AG20443 (cell line): ENCODE measurements around the gene MCUB.
"Not testable (repeated sequence)": the region's sequence is repeated elsewhere in the genome, so short reads cannot be mapped to it uniquely, and the experiment has no call there.

Source experiments
- DNase-seq: peaks from one replicate; pipeline ENCODE4 v3.0.0; 2012; ENCODE audit warnings: low spot score, mixed read lengths

Gene MCUB

DNA sequence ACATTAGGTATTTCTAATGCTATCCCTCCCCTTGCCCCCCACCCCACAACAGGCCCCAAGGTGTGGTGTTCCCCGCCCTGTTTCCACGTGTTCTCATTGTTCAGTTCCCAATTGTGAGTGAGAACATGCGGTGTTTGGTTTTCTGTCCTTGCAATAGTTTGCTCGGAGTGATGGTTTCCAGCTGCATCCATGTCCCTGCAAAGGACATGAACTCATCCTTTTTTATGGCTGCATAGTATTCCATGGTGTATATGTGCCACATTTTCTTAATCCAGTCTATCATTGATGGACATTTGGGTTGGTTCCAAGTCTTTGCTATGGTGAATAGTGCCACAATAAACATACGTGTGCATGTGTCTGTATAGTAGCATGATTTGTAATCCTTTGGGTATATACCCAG lies 20.0 kb downstream of the MCUB start:
- not testable (repeated sequence) for DNase-seq

DNA sequence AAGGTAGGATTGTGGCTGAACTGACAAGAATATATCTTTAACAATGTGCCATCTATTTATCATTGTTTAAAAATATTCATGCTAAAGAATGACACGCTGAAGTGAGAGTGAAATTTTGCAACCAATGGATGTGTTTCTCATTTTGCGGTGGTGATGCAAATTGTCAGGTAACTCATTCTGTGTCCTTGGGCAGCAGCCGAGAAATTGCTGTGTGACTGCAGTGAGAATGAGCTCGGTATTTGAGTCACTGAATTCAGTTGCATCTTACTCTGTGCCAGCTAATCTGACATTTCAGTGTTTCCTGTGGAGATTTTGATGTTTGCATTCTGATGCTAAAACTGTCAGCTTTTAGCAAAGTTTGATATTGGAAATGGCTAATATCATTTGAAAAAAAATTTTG lies 28.1 kb downstream of the MCUB start:
- no peak for DNase-seq

DNA sequence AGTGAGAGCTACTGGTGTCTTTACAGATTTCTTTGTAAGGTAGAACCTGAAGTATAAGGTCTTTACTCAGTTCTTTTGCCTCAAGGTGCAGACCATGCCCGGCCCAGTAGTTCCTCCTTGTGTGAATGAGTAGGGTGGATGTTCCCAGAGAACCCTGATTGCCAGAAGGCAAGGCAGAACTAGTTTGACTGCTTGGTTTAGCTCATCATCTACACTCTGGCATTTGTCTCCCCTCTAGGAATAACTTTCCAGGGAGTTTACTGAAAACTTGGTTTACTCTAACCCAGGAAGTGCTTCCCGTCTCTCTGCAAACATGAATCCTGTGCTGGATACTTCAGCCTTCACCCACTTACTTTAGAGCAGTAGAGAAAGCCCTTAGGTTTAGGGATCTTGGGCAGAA lies 29.1 kb downstream of the MCUB start:
- DNase-seq, result no peak

DNA sequence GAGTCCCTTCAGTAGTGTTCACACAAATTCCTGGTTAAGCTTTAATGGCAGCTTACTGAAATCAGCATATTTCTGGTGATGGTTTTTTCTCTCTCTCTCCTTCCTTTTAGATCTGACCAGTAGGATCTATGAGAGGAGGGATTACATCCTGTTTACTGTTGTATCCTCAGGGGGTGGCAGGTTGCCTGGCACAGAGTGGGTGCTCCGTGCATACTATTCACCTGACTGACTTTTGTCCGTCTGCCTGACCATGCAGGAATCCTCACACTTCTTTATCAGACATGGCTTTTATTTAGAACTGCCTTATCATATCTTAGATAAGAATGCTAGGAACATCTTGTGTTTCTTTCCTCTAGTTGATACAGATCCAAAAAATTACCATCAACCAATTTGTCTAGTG lies 29.6 kb downstream of the MCUB start:
- no peak for DNase-seq

DNA sequence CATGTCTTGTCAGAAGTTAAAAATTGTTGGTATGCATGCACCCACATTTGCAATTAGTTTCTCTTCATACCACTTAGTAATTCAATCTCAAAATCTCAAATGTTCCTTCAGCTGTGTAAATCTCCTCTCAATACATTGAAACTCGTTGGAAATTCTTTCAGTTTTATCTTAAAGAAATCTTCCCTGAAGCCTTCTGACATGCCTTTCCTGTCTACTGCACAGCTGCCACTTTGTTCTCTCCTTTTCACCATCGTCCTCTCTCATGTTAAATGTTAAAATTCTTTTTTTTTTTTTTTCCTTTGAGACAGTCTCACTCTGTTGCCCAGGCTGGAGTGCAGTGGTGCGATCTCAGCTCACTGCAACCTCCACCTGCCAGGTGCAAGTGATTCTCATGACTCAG lies 30.9 kb downstream of the MCUB start:
- no peak for DNase-seq

DNA sequence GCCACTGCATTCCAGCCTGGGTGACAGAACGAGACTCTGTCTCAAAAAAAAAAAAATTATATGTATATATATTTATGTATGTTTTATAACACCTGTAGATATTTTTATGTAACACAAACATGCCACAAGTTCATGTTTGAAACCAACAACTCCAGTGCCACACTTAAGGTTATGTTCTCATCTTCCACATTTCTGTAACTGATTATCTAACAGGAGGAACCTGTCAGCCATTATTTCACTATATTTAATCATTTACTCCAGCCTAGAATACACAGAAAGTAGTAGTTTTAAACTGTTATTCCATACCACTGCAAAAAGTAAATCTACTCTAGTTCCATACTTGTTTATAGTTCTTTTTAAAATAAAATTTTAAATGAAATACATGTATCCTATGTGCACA lies 32.3 kb downstream of the MCUB start:
- no peak for DNase-seq

DNA sequence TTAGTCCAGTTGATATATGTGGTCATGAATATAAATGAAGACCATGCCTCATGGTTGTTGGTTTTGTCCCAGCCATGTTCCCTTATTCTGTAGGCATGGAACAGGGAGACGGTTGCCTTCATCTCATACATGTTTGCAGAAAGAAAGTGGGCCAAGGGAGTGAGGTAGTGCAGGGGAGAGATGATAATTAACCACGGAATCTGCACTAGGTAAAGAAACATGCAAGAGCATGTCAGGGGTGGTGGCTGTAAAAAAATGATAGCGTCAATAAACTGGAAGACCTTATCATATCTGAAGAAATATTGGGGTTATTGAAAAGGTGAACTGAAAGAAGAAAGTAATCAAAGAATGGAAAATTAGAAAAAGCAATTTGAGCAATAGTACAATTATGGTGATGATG lies 35.1 kb downstream of the MCUB start:
- DNase-seq, result not testable (repeated sequence)

DNA sequence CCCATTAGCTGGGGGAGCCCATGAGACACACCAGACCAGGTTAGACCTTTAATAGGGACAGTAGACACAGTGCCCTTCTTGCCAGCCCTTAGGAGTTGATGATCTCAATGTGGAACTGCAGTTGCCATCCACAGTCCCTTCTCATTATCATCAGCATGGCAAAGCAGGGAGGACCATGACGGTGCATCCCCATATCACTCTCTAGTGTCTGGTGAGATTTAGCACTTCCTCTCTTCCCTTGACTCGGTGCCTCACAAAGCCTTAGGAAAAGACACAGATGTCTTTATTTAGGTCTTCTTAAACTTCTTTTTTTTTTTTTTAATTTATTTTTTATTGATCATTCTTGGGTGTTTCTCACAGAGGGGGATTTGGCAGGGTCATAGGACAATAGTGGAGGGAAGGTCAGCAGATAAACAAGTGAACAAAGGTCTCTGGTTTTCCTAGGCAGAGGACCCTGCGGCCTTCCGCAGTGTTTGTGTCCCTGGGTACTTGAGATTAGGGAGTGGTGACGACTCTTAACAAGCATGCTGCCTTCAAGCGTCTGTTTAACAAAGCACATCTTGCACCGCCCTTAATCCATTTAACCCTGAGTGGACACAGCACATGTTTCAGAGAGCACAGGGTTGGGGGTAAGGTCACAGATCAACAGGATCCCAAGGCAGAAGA lies 36.5 kb downstream of the MCUB start:
- not testable (repeated sequence) for DNase-seq

DNA sequence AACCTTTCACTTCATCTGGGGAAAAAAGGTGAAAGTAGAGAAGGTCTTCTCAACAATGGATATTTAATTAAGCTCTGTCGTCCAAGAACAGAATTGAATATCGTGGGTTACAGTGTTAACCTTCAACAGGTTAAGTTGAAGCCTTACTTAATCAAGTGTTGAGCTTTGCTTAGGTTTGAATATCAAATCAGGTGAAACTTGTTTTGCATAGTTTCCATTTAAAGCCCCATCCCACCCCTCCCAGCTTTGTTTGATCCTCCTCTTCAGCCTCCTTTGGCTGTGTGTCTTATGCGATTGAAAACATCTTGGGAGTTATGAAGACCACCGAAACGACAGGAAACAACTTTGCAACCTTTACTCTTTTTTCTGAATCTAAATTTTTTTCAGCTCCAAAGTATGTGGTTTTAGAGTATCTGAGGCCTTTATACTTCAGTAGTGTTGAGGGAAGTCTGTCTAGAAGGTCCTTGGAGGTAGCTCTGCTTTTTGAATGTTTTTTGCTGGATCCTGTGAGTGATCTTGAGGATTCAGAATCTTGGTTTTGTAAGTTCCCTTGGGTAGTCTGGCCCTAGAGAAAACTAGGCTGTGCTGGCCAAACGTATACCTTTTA lies 39.1 kb downstream of the MCUB start:
- no peak for DNase-seq

DNA sequence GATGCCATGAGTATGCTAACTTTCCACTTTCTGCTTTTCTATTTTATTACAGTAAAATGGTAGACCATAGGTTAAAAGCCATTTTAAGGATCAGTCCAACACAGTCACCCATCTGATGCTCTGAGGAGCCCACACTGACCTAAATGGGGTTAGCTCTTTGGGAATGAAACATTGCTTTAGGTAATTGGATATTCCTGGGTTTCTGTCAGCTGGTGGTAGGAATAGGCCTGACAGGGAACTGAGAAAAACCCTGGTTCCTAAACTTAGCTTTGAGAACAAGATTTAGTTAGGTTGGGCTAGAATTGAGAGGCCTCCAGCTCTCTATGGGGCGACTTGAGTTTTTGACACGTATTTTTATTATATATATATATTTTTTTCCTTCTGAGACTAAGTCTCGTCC lies 40.4 kb downstream of the MCUB start:
- no peak for DNase-seq

DNA sequence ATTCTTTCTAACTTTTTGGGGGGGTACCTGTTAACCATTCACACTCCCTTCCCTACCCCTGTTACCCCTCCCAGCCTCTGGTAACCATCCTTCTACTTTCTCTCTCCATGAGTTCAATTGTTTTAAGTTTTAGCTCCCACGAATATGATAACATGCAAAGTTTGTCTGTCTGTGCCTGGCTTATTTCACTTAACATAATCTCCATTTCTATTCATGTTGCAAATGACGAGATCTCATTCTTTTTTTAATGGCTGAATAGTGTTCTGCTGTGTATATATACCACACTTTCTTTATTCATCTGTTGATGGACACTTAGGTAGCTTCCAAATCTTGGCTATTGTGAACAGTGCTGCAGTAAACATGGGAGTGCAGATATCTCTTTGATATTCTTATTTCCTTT lies 41.3 kb downstream of the MCUB start:
- no peak for DNase-seq

DNA sequence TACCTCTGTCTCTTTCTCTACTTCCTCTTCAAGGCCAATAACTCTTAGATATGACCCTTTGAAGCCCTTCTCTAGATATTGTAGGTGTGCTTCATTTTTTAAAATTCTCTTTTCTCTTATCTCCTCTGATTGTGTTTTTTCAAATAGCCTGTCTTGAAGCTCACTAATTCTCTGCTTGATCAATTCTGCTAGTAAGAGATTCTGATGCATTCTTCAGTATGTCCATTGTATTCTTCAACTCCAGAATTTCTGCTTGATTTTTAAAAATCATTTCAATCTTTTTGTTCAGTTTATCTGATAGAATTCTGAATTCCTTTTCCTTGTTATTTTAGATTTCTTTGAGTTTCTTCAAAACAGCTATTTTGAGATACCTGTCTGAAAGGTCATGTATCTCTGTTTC lies 47.9 kb downstream of the MCUB start:
- DNase-seq, result no peak

DNA sequence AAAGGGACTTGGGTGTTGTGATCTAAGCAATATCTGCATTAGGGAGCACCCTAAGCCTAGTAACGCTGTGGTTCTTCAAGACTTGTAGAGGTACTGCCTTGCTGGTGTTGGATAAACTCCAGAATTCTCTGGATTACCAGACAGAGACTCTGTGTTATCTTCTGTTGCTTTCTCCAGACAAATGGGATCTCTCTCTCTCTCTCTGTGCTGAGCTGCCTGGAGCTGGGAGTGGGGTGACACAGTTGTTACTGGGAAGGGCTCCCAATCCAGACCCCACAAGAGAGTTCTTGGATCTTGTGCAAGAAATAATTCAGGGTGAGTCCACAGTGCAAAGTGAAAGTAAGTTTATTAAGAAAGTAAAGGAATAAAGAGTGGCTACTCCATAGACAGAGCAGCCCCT lies 48.8 kb downstream of the MCUB start:
- no peak for DNase-seq

DNA sequence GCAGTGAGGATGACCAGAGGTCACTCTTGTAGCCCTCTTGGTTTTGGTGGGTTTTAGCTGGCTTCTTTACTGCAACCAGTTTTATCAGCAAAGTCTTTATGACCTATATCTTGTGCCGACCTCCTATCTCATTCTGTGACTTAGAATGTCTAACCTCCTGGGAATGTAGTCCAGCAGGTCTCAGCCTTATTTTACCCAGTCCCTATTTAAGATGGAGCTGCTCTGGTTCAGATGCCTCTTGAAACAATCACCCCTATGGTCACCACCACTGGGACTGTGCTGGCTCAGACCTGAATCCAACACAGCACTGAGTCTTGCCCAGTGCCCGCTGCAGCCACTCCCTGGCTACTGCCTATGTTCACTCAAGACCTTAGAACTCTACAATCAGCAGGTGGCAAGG lies 49.4 kb downstream of the MCUB start:
- no peak for DNase-seq

DNA sequence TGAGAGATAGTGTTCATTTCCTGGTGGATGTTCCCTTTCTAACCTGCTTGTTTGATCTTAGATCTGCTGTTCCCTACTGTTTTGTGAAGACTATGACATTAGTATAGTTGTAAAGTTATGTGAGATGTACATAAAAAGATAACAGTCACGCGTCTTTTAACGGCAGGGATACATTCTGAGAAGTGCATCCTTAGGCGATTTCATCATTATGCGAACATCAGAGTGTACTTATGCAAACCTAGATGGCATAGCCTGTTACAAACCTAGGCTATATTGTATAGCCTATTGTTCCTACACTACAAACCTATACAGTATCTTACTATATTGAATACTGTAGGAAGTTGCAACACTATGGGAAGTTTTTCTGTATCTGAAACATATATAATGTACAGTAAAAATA lies 50.4 kb downstream of the MCUB start:
- no peak for DNase-seq

DNA sequence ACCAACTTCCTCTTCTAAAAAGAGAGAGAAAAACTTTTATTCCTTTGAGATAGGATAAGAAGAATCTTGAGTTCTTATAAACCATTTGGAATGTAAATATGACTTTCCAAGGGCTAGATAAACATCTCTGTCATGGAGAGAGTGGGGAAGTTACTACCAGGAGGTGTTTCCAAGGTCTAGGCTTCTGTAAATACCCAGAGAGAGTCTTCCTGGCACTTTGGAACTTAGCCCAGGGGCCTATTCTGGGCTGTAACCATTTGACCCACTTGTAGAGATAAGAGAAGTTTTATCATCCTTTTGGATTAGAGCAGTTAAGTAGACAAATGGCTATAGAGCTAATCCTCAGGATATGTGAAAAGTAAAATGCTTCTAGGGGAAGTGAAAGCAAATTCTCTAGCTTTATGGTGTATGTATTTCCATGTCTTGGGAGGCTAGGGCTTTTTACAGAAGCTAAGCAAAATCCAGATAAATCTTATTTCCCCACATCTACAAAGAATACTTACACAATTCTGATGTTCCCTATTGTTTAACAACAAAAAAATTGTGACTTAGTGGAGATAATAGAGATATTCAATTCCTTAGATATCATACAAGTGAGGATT lies 51.1 kb downstream of the MCUB start:
- DNase-seq, result no peak

DNA sequence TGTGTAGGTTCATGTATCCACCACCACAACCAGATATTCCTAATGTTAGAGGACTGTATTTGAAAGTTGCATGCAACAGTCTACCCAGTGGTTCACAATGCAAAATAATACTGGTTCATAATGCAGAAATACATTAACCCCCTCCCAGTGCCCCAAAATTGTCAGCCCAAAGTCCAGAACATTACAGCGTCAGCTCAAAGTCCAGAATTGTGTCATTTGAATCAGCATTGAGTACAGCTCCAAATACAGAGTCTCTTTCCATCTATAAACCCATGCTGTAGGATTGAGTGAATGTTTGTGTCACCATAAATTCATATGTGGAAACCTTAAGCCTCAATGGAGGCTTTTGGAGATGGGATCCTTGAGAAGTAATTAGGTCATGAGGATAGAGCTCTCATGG lies 54.0 kb downstream of the MCUB start:
- DNase-seq, result no peak

DNA sequence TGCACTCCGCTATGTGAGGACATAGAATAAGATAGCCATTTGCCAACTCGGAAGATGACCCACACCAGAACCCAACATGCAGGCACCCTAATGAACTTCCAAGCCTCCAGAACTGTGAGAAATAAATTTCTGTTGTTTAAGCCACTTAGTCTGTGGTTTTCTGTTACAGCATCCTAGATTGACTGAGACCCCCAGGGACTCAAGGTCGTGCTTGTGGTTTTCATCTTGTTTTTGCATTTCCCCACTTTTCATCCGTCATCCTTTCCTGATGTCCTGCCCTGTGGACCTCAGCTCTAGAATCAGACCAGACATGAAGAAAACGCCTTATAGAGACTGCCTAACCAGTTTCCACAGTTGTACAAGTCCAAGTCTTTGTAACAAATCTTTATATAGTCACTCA lies 54.4 kb downstream of the MCUB start:
- DNase-seq, result no peak

DNA sequence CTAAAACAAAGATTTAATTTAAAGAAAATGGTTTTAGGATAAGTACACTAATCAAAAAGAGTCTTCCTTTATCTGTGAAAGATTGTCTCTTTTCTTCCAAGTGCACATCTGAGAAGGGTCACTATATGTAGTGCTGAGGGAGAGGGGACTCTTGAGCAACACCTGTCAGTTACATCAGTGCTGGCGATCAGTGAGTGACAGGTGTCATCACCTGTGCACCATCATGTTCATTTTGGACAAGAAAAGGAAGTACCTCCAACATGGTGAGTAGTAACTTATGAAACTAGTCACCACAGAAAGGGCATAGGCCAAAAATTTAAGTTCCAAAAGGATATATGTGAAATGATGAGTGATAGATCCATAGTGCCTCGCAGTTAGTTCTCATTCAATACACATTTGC lies 55.7 kb downstream of the MCUB start:
- no peak for DNase-seq

DNA sequence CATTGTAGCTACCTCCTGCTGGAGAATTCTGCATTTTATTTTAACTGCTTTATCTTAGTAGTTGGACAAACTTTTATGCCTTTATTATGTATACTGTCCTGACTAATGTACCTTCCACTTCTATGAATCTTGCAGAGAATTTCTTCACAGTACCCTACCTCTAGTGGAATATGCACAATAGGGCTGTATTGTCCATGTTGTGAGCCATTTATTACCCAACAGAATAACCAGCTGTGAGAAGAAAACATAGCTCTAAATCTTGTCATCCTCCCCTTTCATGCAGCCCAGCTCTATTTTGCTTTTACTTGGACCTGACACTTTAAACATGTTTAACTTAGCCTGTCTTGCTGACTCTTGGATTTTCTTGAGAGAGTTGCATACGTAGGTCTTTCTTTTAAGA lies 56.2 kb downstream of the MCUB start:
- DNase-seq, result no peak

DNA sequence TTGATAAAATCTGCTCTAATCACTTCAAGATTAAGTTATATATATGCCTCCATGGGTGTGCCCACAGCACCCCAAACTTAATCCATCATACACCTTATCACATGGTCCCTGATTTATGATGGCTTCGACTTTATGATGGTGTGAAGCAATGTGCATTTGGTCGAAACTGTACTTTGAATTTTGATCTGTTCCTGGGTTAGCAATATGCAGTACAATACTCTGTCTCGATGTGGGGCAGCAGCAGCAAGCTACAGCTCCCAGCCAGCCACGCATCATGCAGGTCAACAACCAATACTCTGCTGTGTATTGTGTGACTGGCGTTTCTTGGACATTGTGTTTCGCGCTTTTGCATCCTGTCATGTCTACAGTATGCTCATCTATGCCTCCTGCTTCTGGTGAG lies 62.6 kb downstream of the MCUB start:
- no peak for DNase-seq

DNA sequence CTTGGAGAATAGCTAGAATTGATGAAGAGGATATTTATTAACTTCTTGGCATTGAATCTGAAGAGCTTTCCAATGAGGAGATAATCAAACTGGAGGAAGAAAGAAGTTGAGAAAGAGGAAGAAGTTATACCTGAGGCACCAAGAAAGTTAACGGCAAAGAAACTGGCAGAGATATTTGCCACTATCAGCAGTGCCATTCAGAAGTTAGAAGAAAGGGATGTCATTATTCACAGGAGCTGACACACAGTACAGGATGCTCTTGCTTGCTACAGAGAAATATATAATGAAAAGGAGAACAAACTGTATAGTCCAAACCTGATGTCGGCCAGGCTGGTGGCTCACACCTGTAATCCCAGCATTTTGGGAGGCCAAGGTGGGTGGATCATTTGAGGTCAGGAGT lies 64.5 kb downstream of the MCUB start:
- no peak for DNase-seq

DNA sequence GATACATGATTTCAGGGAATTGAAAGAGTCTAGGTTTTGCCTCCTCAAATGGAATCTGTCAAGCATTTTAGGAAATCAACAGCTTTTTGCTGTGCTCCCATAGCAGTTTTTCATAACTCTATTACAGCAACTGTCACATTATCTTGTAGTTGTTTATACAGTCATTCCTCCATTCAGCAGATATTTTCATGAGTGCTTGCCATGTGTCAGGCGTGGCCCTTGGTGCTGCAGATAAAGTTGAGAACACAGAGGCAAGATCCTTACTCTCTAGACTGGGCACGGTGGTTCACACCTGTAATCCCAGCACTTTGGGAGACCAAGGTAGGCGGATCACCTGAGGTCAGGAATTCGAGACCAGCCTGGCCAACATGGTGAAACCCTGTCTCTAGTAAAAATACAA lies 67.3 kb downstream of the MCUB start:
- DNase-seq, result no peak

DNA sequence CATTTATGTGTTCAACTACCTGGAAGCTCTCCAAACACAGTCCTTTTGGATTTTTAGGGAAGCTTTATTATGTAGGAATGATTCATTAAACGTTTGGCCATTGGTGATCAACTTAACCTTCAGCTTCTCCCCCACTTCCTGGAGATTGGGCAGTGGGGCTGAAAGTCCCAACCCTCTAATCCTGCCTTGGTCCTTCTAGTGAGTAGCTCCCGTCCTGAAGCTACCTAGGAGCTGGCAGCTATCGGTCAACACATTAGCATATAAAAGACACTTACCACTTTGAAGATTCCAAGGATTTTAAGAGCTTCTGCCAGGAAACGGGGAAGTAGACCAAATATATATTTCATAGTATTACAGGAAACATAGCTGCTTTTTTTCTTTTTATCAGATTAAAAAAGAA lies 69.7 kb downstream of the MCUB start:
- no peak for DNase-seq
